Coronary artery (tissue), 2 donors: ENCODE results near the gene HSDL1.

Source experiments
- DNase-seq: peaks from one replicate; pipeline ENCODE4 v3.0.0-alpha.2; 2017; ENCODE audit warnings: low spot score
- H3K27ac ChIP-seq, 2 donors: fragments of 200-600 bp; sonication (generic); one replicate each; pipeline ENCODE4 v1.5.1; 2016 to 2019
- H3K4me3 ChIP-seq: fragments of 200-600 bp; sonication (generic); 2 replicates; pipeline ENCODE4 v1.5.1; 2016; ENCODE audit warnings: mild to moderate bottlenecking, moderate library complexity
- CTCF ChIP-seq: fragments of 200-600 bp; sonication (generic); IDR thresholded peaks from one replicate; pipeline ENCODE4 v1.5.1; 2019; ENCODE audit warnings: antibody characterized with exemption

The HSDL1 gene

DNA sequence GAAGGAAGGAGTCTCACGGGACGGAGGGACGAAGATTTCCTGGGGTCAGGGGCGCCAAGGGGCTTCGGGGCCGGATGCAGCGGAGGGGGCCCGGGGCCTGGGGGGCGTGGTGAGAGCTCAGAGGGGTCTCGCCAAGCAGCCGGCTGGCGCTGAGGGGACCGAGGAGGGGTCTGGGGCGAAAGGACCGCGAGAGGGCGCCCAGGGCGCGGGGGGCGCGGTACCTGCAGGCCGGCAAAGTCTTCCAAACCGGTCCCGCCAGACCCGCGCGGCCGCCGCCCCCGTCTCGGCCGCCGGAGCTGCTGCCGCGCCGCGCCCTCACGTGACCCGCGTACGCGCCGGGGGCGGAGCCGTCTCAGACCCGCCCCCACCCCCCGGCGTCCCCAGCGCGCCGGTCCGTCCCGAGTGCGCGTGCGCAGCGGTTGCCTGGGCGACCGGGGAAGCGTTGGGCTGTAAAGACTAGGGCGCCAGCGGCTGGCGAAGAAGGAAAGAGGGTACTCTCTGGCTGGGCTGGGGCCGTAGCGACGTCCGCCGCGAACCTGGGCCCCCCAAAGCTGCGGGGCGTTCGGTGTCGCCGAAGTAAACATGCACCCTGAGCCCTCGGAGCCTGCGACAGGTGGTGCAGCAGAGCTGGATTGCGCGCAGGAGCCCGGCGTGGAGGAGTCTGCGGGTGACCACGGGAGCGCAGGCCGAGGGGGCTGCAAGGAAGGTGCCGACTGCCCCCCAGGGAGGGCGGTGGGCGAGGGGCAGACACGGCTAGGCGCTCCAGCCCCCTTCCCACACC lies at the start of gene HSDL1, which contains the start of gene DNAAF1:
Gene HSDL1, minus strand, starts transcription at position 319 of the 781 bp plus-strand sequence. CDS start 13,856 bp downstream, outside the sequence.
Gene DNAAF1, plus strand, starts transcription at position 450 of the 781 bp plus-strand sequence. Its CDS starts 133 bp downstream, at position 583.
- Histone ChIP-seq H3K27ac (peak within 1 kb of the TSS; percentile 70 to 87), H3K4me3 (peak within 1 kb of the TSS; percentile 98)
- no peak for TF ChIP-seq CTCF
- peak; percentile 90 for DNase-seq

DNA sequence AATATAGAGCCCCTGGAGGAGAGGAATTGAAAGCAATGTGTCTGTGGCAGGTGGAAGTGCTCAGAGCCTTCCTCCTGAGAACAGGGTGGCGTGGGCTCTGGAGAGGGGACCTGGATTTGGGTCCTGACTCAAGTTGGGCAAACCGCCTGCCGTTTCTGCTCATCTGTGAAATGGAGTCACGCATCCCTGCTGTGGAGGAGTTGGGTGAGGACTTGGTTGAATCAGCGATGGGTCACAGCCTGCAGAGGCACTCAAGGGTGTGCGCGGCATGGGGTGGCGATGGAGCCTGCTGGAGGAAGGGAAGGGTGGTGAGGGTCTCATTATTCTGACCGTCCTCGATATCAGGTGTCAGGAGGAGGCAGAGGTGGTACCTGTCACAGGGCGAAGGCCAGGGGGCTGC lies 49.0 kb upstream of the HSDL1 start:
- Histone ChIP-seq H3K27ac (no peak overlapping the region), H3K4me3 (no peak overlapping the region)
- DNase-seq: no peak
- TF ChIP-seq CTCF: no peak

GRCh38 chr16:84193480-84193879 lies 48.5 kb upstream of the HSDL1 start:
- no peak overlapping the region for H3K27ac ChIP-seq
- no peak for DNase-seq
- no peak overlapping the region for H3K4me3 ChIP-seq
- no peak for TF ChIP-seq CTCF

DNA sequence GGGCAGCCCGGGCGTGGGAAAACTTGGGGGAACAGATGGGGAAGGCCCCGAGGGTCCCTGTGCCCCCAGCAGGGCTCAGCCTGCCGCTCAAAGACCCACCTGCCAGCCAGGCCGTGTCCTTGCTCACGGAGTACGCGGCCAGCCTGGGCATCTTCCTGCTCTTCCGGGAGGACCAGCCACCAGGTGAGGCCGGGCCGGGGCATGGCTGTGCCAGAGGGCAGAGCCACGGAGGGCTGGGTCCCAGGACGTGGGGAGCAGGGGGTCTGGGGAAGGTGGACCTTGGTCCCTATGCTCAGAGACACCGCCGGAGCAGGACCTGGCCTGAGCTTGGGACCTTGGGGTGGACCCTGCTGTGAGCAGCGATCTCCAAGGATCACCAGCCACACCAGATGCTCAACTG lies 46.5 kb upstream of the HSDL1 start:
- no peak for TF ChIP-seq CTCF
- Histone ChIP-seq H3K27ac (no peak overlapping the region), H3K4me3 (no peak overlapping the region)
- DNase-seq: no peak

GRCh38 chr16:84190731-84191388 lies 45.9 kb upstream of the HSDL1 start, which contains the start of gene ADAD2:
Gene ADAD2, plus strand, starts transcription at chr16:84191157. Its CDS starts 74 bp downstream, at chr16:84191231.
- DNase-seq: no peak
- TF ChIP-seq CTCF: no peak
- H3K27ac ChIP-seq: no peak within 1 kb of the TSS
- H3K4me3 ChIP-seq: no peak within 1 kb of the TSS

GRCh38 chr16:84186685-84187437 lies 41.9 kb upstream of the HSDL1 start, which contains the start of gene TAF1C:
Gene TAF1C, minus strand, starts transcription at chr16:84187057. Its CDS starts 2,069 bp downstream, at chr16:84184988.
- peak; percentile 100 for TF ChIP-seq CTCF
- DNase-seq: peak; percentile 94
- H3K4me3 ChIP-seq: peak within 1 kb of the TSS; percentile 85
- peak within 1 kb of the TSS; percentile 65 to 80 for H3K27ac ChIP-seq
